ENCODE data around the gene ZNF592.

Gene ZNF592

GRCh38 chr15:84811151-84811550, 62.8 kb downstream of the ZNF592 start:
- DNase-seq: no peak

- DNase-seq: no peak
Observed at GRCh38 chr15:84811828-84812227, 63.4 kb downstream of the ZNF592 start.

- no peak for DNase-seq
Observed at GRCh38 chr15:84812842-84813241, 64.5 kb downstream of the ZNF592 start.

- no peak for DNase-seq
Observed at GRCh38 chr15:84813435-84813834, 65.0 kb downstream of the ZNF592 start.

- no peak for DNase-seq
Observed at GRCh38 chr15:84813931-84814330, 65.5 kb downstream of the ZNF592 start.

- no peak for DNase-seq
Observed at GRCh38 chr15:84814916-84815315, 66.5 kb downstream of the ZNF592 start.

- no peak for DNase-seq
Observed at GRCh38 chr15:84816694-84817465, 68.5 kb downstream of the ZNF592 start, which contains the start of gene ALPK3. Gene ALPK3, plus strand, starts transcription at chr15:84817356. Its CDS starts 97 bp downstream, at chr15:84817453.

GRCh38 chr15:84817466-84818081, 69.2 kb downstream of the ZNF592 start:
- no peak for DNase-seq

GRCh38 chr15:84818261-84819131, 70.1 kb downstream of the ZNF592 start:
- peak in 1 of 2 donors; percentile 20 for DNase-seq

- no peak for DNase-seq
Observed at GRCh38 chr15:84819291-84819768, 70.9 kb downstream of the ZNF592 start.

- DNase-seq: no peak
Observed at GRCh38 chr15:84819791-84820190, 71.4 kb downstream of the ZNF592 start.

GRCh38 chr15:84821501-84822021, 73.2 kb downstream of the ZNF592 start:
- DNase-seq: no peak

- no peak for DNase-seq
Observed at GRCh38 chr15:84822653-84823281, 74.4 kb downstream of the ZNF592 start.

GRCh38 chr15:84823282-84823878, 75.0 kb downstream of the ZNF592 start:
- DNase-seq: no peak

GRCh38 chr15:84824260-84825007, 76.0 kb downstream of the ZNF592 start:
- no peak for DNase-seq

- DNase-seq: peak in 1 of 2 donors; percentile 16
Observed at GRCh38 chr15:84826369-84826823, 78.0 kb downstream of the ZNF592 start.

- no peak for DNase-seq
Observed at GRCh38 chr15:84827246-84827645, 78.9 kb downstream of the ZNF592 start.

- no peak for DNase-seq
Observed at GRCh38 chr15:84828086-84828908, 79.9 kb downstream of the ZNF592 start.

GRCh38 chr15:84829428-84829827, 81.0 kb downstream of the ZNF592 start:
- no peak for DNase-seq

- no peak for DNase-seq
Observed at GRCh38 chr15:84830036-84830435, 81.6 kb downstream of the ZNF592 start.
